HG03159 (cell line): ENCODE results near the gene DNER.
"Not testable (repeated sequence)": the region's sequence is repeated elsewhere in the genome, so short reads cannot be mapped to it uniquely, and the experiment has no call there.

Source experiments
- ATAC-seq: cut with Tn5 transposase; IDR thresholded peaks from one replicate; pipeline ENCODE4 v1.9.1; 2021; ENCODE audit warnings: mild to moderate bottlenecking, moderate library complexity; ENCODE audit not compliant: unreplicated experiment

Gene DNER

GRCh38 chr2:229348128-229348527, 366.2 kb downstream of the DNER start:
- no peak for ATAC-seq

GRCh38 chr2:229346816-229347540, 367.4 kb downstream of the DNER start:
- no peak for ATAC-seq

GRCh38 chr2:229344955-229345354, 369.4 kb downstream of the DNER start:
- ATAC-seq = no peak

GRCh38 chr2:229344151-229344551, 370.2 kb downstream of the DNER start:
- no peak for ATAC-seq

- ATAC-seq = no peak
Observed at GRCh38 chr2:229343661-229344060, 370.7 kb downstream of the DNER start.

GRCh38 chr2:229342376-229342775, 372.0 kb downstream of the DNER start:
- ATAC-seq = no peak

GRCh38 chr2:229340086-229340760, 374.1 kb downstream of the DNER start:
- no peak for ATAC-seq

- ATAC-seq = no peak
Observed at GRCh38 chr2:229339618-229340017, 374.7 kb downstream of the DNER start.

- not testable (repeated sequence) for ATAC-seq
Observed at GRCh38 chr2:229339171-229339570, 375.2 kb downstream of the DNER start.

GRCh38 chr2:229335877-229336346, 378.4 kb downstream of the DNER start:
- ATAC-seq = no peak

- ATAC-seq = no peak
Observed at GRCh38 chr2:229335330-229335729, 379.0 kb downstream of the DNER start.

GRCh38 chr2:229330952-229331351, 383.4 kb downstream of the DNER start:
- ATAC-seq = peak; percentile 56

- ATAC-seq = no peak
Observed at GRCh38 chr2:229319558-229319957, 394.8 kb downstream of the DNER start.

GRCh38 chr2:229314117-229314516, 400.2 kb downstream of the DNER start:
- no peak for ATAC-seq

- ATAC-seq = no peak
Observed at GRCh38 chr2:229313591-229313990, 400.8 kb downstream of the DNER start.
